Spleen (tissue), 7 donors: ENCODE results near the gene KISS1R.

Experiments used
- POLR2A ChIP-seq, 3 donors: fragments of 450-650 bp; IDR thresholded peaks; one replicate each; pipeline ENCODE4 v1.5.1; 2017; ENCODE audit warnings: antibody characterized with exemption in 3 of 3, mild to moderate bottlenecking in 1 of 3
- POLR2AphosphoS5 ChIP-seq, 3 donors: sonication (generic); formaldehyde crosslinking; IDR thresholded peaks; one replicate each; pipeline ENCODE4 v1.5.1; 2017; ENCODE audit warnings: antibody characterized with exemption in 3 of 3
- TF ChIP-seq, protein P1 (sequence below), 11 experiments: fragments of 200-600 bp in 7 of 11; fragments of 450-650 bp in 4 of 11; sonication (generic) in 4 of 11; IDR thresholded peaks in 8 of 11; conservative IDR thresholded peaks in 3 of 11; 1 replicate in 7 of 11; 2 replicates in 4 of 11; pipeline versions ENCODE4 v1.4.0 to v1.8.0; 2016 to 2021; ENCODE audit warnings: antibody characterized with exemption in 11 of 11, inconsistent platforms in 4 of 11, mild to moderate bottlenecking in 1 of 11
- donor health status: DM: no; HTN: no; CAD: no; lungs with moderate emphysema.
- donor health status: DM: no; HTN: no; CAD: no.
- donor health status: DM: no; HTN: no; CAD: no.

DNA sequence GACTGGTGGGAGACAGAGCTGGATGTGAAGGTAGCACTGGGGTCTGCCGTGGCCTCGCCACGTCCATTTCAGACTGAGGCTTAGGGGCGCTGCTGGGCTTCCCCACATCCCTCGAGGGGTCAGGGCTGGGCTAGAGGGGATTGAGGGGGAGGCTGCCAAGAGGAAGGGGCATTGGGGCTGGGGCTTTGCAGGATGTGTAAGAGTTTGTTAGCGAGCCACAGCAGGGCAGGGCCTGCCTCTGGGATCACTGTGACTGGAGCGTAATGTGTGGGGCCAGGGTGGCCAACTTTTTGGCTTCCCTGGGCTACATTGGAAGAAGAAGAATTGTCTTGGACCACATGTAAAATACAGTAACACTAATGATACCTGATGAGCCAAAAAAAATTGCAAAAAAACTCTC is 22.8 kb downstream of the KISS1R start:
- TF ChIP-seq, protein P1, sequence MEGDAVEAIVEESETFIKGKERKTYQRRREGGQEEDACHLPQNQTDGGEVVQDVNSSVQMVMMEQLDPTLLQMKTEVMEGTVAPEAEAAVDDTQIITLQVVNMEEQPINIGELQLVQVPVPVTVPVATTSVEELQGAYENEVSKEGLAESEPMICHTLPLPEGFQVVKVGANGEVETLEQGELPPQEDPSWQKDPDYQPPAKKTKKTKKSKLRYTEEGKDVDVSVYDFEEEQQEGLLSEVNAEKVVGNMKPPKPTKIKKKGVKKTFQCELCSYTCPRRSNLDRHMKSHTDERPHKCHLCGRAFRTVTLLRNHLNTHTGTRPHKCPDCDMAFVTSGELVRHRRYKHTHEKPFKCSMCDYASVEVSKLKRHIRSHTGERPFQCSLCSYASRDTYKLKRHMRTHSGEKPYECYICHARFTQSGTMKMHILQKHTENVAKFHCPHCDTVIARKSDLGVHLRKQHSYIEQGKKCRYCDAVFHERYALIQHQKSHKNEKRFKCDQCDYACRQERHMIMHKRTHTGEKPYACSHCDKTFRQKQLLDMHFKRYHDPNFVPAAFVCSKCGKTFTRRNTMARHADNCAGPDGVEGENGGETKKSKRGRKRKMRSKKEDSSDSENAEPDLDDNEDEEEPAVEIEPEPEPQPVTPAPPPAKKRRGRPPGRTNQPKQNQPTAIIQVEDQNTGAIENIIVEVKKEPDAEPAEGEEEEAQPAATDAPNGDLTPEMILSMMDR (IDR thresholded peaks at IDR 0.05 in 8 of 11, conservative IDR thresholded peaks at IDR 0.05 in 3 of 11) = no peak
- TF ChIP-seq POLR2A (IDR thresholded peaks at IDR 0.05) (no peak), POLR2AphosphoS5 (IDR thresholded peaks at IDR 0.05) (no peak)
